ENCODE results near the gene GBF1. TPM values are rescaled to one million over a fixed set of nuclear protein-coding genes. Genes with fewer than 3 reads are reported as not detected.

Gene GBF1
- total RNA-seq, 1 donor from 2014 or later, result 71.6 TPM

DNA sequence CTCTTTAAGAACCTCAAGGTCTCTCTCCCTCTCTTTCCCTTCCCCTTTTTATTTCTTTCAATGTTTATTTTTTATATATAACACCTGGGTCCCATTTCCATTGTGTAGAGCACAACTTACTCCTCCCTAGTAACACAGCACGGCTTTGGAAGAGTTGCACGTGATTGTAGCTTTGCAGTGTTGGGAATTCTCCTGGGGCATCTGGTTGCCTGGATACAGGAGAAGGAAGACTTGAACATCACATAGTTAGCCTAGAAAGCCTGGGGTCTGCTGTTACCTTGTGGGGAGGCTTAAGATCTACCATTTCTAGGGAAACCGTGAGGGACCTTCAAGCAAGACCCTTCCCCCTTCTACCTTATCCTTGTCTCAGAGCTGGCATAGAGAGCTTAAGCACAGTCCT, 109.1 kb downstream of the GBF1 start:
- Mint-ChIP-seq H3K4me1 (ENCODE audit: low read depth, unreplicated experiment) (peaks cover 2% of the 10 kb centered on the region), H3K9me3 (ENCODE audit: unreplicated experiment) (peaks cover 1% of the 10 kb centered on the region), H3K4me3 (ENCODE audit: unreplicated experiment) (no peak overlapping the region), H3K36me3 (ENCODE audit: unreplicated experiment) (no peaks in the 10 kb centered on the region), H3K27ac (ENCODE audit: unreplicated experiment) (no peak overlapping the region), H3K27me3 (ENCODE audit: unreplicated experiment) (peaks cover 2% of the 10 kb centered on the region)
- no peak for DNase-seq
- TF ChIP-seq CTCF (IDR thresholded peaks at IDR 0.05; ENCODE audit: partially characterized antibody, unreplicated experiment), result no peak

DNA sequence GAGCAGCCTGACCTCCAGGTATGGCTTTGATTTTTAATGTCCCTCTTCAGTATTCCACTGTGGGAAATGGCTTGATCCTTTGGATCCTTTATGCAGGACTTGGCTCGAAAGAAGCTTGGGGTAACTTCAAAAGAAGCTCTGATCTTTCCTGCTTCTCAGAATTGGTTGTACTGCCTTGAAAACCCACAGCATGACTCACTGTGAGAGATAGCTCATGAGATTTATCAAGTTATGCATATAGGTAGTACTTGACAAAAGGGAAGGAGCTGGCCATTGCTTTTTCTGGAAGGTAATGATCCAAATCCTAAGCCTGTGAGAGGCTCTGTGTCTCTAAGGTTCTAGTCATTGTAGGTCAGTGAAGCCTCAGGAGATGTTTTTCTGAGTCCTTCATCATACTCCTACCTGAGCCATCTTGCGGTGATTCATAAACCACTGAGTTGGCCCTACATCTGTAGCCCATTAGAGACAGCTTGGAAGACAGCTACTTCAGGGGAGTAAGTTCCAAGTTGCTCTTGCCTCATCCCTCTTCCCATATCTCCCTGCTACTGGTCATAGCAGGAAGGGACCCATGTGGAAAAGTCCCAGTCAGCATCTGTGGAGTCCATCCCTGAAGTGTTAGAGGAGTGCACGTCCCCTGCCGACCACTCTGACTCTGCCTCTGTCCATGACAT, 113.5 kb downstream of the GBF1 start:
- Mint-ChIP-seq H3K9me3 (ENCODE audit: unreplicated experiment) (peaks cover 1% of the 10 kb centered on the region), H3K27me3 (ENCODE audit: unreplicated experiment) (peaks cover 6% of the 10 kb centered on the region), H3K27ac (ENCODE audit: unreplicated experiment) (no peak overlapping the region), H3K4me3 (ENCODE audit: unreplicated experiment) (no peak overlapping the region), H3K36me3 (ENCODE audit: unreplicated experiment) (no peaks in the 10 kb centered on the region), H3K4me1 (ENCODE audit: low read depth, unreplicated experiment) (peaks cover 2% of the 10 kb centered on the region)
- DNase-seq, result no peak
- no peak for TF ChIP-seq CTCF (IDR thresholded peaks at IDR 0.05; ENCODE audit: partially characterized antibody, unreplicated experiment)

DNA sequence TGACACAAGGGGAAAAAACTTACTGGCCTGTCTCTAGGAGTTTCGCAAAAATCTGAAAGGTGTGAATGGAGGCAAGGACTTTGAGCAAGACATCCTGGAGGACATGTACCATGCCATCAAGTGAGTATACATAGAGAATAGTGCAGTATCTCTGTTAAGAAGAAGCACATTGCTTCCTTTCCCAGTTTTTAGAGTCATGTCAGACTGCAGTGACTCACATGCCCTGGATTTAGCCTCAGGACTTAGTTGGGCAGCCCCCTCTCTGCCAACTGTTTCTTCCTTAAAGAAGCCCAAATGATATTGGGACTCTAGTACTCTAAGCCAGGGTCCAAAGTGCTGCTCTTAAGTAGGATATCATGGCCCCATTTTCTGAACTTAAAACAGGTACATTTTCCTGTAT, 122.1 kb downstream of the GBF1 start:
- Mint-ChIP-seq H3K27me3 (ENCODE audit: unreplicated experiment) (peaks cover 7% of the 10 kb centered on the region), H3K4me1 (ENCODE audit: low read depth, unreplicated experiment) (no peaks in the 10 kb centered on the region), H3K36me3 (ENCODE audit: unreplicated experiment) (peaks cover 30% of the 10 kb centered on the region), H3K9me3 (ENCODE audit: unreplicated experiment) (peaks cover 7% of the 10 kb centered on the region), H3K4me3 (ENCODE audit: unreplicated experiment) (no peak overlapping the region), H3K27ac (ENCODE audit: unreplicated experiment) (no peak overlapping the region)
- DNase-seq, result no peak
- no peak for TF ChIP-seq CTCF (IDR thresholded peaks at IDR 0.05; ENCODE audit: partially characterized antibody, unreplicated experiment)

GRCh38 chr10:102368077-102368476, 122.7 kb downstream of the GBF1 start:
- Mint-ChIP-seq H3K4me3 (ENCODE audit: unreplicated experiment) (no peak overlapping the region), H3K27me3 (ENCODE audit: unreplicated experiment) (peaks cover 7% of the 10 kb centered on the region), H3K27ac (ENCODE audit: unreplicated experiment) (no peak overlapping the region)

More at GRCh38 chr10:102368077-102368476, 122.7 kb downstream of the GBF1 start:
- DNase-seq, result no peak
- Mint-ChIP-seq H3K36me3 (ENCODE audit: unreplicated experiment) (peaks cover 30% of the 10 kb centered on the region), H3K4me1 (ENCODE audit: low read depth, unreplicated experiment) (no peaks in the 10 kb centered on the region), H3K9me3 (ENCODE audit: unreplicated experiment) (peaks cover 7% of the 10 kb centered on the region)
- no peak for TF ChIP-seq CTCF (IDR thresholded peaks at IDR 0.05; ENCODE audit: partially characterized antibody, unreplicated experiment)

Data from glutamatergic neuron (in vitro differentiated cells).